NCI-H526 treated with DMSO at 0.1 percent for 48 hours (cell line): ENCODE data around the gene ANXA5.
A peak's percentile ranks its signal among the peaks of the same experiment; 100 is the strongest.

Experiments
- DNase-seq: peaks from one replicate; lab custom pipeline; 2025; lab: John Stamatoyannopoulos, UW

The ANXA5 gene

GRCh38 chr4:121712001-121712651 is 15.3 kb upstream of the ANXA5 start:
- no peak for DNase-seq

DNA sequence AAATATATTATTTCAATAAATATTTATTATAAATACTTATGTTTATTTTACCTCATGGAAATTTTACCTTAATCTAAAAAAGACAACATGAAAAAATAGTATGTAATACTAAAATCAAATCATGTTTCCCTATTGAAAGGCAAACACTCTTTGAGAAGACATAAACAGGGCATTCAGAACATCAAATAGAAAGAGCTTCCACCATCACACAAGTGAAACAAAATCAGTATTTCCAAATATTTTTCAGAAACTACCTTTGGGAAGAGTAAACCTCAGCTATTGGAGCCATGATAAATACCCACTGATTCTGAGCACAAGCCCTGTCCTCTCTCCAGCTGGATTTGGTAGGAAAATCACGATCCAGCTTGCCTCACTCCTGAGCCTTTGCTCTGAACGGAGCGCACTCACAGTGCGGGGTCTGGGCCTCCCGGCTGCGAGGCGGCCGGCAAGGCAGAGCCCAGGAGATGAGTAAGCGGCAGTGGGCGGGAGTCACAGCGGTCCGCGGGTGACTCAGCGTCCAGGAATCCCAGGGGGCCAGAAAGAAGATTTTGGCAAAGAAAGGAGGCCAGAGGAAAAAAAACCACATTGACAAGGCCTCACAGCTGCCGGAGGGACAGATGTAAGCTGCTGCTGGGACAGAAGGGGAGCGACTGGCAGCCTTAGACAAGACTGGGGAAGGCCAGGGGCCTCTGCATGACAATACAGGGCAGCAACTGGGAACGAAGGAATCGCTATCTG is 14.7 kb upstream of the ANXA5 start:
- DNase-seq, result peak; percentile 10

GRCh38 chr4:121709766-121710405 is 13.1 kb upstream of the ANXA5 start:
- DNase-seq, result no peak

DNA sequence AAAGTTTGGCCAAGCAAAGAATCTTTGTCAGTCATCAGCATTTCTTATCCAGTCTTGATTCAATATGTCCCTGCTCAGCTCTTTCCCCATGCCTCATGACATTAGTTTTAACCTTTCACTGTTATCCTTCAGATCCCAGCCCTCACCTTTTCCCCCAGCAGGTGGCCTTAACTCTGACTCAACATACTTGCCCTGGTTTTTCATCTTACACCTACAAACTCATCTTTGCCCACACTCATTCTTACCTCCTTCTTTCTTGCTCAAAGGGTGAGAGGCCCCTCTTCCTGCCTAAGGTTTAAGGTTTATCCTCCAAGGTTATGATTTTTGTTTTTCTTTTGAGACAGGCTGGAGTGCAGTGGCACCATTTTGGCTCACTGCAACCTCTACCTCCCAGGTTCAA is 10.6 kb upstream of the ANXA5 start:
- no peak for DNase-seq

DNA sequence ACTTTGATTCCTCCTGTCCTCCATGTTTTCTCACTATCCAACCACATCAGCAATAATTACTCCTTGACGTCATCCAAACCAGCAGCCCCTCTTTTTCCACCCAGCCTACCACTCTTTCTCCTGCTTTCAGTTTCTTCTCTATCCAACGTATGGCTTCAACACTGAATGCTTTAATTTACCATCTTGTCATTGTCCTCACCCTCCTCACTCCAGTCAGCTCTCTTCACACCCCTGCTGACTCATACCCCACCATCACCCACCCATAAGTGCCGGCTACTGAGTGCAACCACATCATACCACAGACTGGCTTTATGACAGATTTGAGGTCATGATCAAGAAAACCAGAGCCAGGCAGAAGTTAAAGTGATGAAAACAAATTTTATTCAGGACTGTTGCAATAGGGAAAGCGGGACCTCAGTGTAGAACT is 9.8 kb upstream of the ANXA5 start:
- no peak for DNase-seq

DNA sequence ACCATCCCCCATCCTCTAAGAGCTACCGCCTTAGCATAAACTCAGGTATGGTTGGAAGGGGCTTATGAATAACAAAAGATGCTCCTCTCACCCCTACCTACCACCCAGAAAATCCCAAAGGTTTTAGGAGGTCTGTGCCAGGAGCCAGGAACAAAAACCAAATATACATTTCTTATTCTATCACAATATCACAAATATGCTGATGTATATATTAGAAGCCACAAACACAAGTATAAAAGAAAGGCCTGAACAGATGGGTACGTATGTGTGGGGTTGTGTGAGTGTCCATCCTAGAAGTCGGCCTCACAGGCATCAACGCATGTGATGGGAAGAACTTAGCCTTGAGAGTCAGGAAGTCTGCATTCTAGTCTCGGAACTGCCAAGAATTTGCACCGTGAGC is 8.7 kb upstream of the ANXA5 start:
- DNase-seq, result no peak

- no peak for DNase-seq
Observed at GRCh38 chr4:121702136-121702535, 5.4 kb upstream of the ANXA5 start.

DNA sequence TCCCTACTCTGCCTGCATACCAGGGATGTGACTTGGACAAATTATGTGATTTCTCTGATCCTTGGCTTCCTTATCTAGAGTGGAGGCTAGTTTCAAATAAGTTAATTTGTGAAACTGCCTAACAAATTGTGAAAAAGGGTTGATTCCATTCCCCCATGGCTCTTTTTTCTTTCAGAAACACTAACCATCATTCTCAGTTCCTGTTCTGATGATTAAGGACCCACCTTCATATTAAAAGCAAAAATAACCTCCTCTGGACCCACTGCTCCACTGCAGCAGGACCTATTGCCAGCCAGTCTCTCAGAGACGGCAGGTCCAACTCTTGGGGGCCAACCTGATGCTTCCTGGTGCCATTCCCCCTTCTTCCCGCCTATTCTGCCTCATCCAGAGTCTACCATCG is 4.5 kb upstream of the ANXA5 start:
- no peak for DNase-seq

GRCh38 chr4:121698236-121698671 is 1.5 kb upstream of the ANXA5 start:
- no peak for DNase-seq

GRCh38 chr4:121697564-121697963 is 784 bp upstream of the ANXA5 start:
- peak; percentile 40 for DNase-seq

GRCh38 chr4:121696170-121696580 is 605 bp downstream of the ANXA5 start:
- peak; percentile 3 for DNase-seq

GRCh38 chr4:121693886-121694285 is 2.9 kb downstream of the ANXA5 start:
- no peak for DNase-seq

- no peak for DNase-seq
Observed at GRCh38 chr4:121693450-121693849, 3.3 kb downstream of the ANXA5 start.

- no peak for DNase-seq
Observed at GRCh38 chr4:121692261-121692660, 4.5 kb downstream of the ANXA5 start.

DNA sequence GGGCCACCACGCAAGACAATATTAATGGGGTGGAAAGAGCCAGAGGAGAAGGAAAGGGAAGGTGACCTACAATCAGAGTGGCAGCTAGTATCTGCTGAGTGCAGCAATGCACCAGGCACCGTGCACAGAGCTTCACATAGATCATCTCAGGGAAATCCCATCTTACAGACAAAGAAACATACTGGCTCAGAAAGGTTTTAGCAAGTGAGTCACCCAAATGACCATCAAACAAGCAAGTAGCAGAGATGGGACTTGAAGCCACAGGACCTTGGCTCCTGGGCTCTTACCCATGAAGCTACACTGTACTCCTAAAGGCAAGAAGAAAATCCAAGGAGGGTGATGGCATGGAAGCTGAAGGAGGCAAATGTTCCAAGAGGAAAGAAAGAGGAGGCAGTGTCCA is 6.8 kb downstream of the ANXA5 start:
- no peak for DNase-seq

- no peak for DNase-seq
Observed at GRCh38 chr4:121688701-121689100, 8.1 kb downstream of the ANXA5 start.

DNA sequence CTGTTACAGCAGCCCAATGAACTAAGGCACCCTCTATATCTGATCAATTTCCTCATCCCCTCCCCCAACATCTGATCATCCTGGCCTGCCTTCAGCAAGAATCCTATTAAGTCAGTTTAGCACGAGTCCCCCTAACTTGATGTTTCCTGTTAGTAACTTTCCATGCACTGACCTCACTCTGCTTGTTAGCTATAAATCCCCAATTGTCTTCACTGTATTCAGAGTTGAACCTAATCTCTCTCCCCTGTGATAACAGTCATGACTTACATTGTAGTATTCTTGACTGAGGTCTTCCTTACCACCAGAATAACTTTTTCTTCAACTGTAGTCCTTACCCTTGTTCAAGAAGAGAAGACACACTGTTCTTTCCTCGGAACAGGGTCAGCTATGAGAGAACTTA is 8.5 kb downstream of the ANXA5 start:
- DNase-seq, result no peak

DNA sequence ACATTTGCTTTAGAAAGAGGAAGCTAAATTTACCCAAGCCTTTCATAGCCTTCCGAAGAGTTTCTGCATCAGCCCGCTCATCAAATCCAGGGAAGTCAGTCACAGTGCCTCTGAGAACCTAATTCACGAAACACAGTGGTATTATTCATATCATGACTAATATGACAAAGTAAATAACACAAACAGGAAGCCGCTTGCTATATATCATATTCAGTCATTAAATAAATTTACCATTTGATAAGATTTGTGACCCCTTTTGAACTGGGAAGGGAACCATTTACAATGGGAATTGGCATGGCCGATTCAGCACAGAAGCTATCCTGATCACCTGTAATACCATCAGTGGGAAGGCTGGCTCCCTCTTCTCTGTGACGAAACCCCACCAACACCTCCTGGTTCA is 10.5 kb downstream of the ANXA5 start:
- DNase-seq, result no peak

GRCh38 chr4:121685257-121685656 is 11.5 kb downstream of the ANXA5 start:
- no peak for DNase-seq

GRCh38 chr4:121684561-121684960 is 12.2 kb downstream of the ANXA5 start:
- DNase-seq, result no peak

DNA sequence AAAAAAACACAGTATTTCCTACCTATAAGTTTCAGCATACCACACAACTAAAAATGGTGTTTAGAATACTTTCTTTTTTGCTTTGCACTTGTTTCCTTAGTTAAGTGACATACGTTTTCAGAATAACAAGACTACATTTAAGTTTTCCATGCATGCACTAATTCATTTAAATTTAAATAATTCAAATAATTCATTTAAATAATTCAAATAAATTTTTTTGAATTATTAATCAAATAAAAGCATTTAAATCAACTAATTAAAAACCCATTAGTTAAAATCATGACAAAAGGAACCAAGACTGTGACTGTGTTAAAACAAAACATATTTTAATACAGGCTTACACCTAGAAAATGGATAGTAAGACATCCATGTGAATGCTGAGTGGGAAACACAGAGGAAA is 12.8 kb downstream of the ANXA5 start:
- no peak for DNase-seq

DNA sequence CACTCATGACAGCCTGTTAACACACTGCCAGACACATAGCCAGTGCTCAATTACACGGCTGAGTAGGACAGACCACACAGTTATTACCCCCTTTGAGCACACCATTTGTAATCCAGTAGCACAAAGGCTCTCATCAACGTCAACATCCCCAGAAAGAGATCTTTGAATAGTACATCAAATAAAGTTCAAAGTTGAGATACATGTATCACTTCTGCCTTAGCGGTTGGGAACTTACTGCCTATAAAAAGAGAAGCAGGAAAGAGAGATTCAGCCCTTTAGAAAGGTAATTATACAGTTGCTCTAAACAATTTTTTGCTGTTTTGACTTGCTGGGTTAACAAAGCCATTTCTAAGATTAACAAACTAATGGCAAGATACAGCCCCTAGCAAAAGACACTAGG is 16.2 kb downstream of the ANXA5 start:
- no peak for DNase-seq

- DNase-seq, result no peak
Observed at GRCh38 chr4:121679951-121680350, 16.8 kb downstream of the ANXA5 start.
